ENCODE results near the gene SMYD3.

DNA sequence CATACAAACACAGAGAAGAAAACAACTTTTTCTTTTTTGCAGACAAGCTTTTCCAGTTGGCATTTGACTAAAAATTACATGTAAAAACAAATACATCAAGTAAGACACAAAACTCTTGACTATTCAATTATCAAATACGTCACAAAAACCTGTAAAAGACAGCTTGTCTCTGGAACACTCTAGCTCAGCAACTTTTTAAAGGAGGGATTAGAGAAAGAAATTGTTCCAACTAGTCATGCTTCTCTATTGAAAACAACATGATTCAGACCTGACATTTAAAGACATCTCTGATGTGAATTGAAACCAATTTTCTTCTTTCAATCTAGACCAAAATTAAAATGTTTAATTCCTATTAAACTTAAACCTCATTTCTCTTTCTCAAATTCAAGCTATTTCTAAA is 30.3 kb downstream of the SMYD3 start:
- TF ChIP-seq CTCF (conservative IDR thresholded peaks at IDR 0.05; ENCODE audit: low read length): no peak
- no peak for TF ChIP-seq EZH2phosphoT487 (IDR thresholded peaks at IDR 0.05; ENCODE audit: borderline replicate concordance)

Data from Loucy (cell line).